ENCODE data around the gene CTDSPL. TPM values are rescaled to one million over a fixed set of nuclear protein-coding genes. Genes with fewer than 3 reads are reported as not detected.

CTDSPL gene
- total RNA-seq, 2 donors from 2014 or later: 27.8 to 30.7 TPM

GRCh38 chr3:37898424-37898823 lies 36.7 kb downstream of the CTDSPL start:
- WGBS, 2 experiments (ENCODE audit: insufficient coverage in 1 of 2, insufficient read length in 1 of 2): 94% methylated on average over 3 of the region's 3 CpGs; no CpG with 5 or more reads in 1 of the 2 experiments
- Mint-ChIP-seq H3K27ac (no peak overlapping the region), H3K4me1 (peaks cover 4% of the 10 kb centered on the region), H3K4me3 (no peak overlapping the region), H3K36me3 (ENCODE audit: low read depth) (no peaks in the 10 kb centered on the region), H3K27me3 (ENCODE audit: insufficient read depth) (no peaks in the 10 kb centered on the region), H3K9me3 (no peaks in the 10 kb centered on the region)
- Histone ChIP-seq H3K9me3 (ENCODE audit: control insufficient read depth, low read length) (no peaks in the 10 kb centered on the region), H3K9ac (ENCODE audit: extremely low read depth, low read length, poor library complexity, severe bottlenecking) (no peak overlapping the region), H3K4me1 (ENCODE audit: control insufficient read depth, insufficient read depth, low read length) (no peaks in the 10 kb centered on the region), H3K36me3 (ENCODE audit: control insufficient read depth, insufficient read depth, low read length) (no peaks in the 10 kb centered on the region), H3K27me3 (ENCODE audit: control insufficient read depth, insufficient read depth, low read length, poor library complexity, severe bottlenecking) (no peaks in the 10 kb centered on the region), H3K4me3 (ENCODE audit: low read length) (no peak overlapping the region), H3K27ac (ENCODE audit: low read depth, low read length) (no peak overlapping the region)
- TF ChIP-seq CTCF (conservative IDR thresholded peaks at IDR 0.05): no peak
- DNase-seq: no peak

GRCh38 chr3:37899101-37899707 lies 37.5 kb downstream of the CTDSPL start:
- H3K9me3 ChIP-seq (ENCODE audit: control insufficient read depth, low read length): no peaks in the 10 kb centered on the region
- no peak for DNase-seq
- Mint-ChIP-seq H3K4me1 (peaks cover 2% of the 10 kb centered on the region), H3K36me3 (ENCODE audit: low read depth) (no peaks in the 10 kb centered on the region), H3K9me3 (no peaks in the 10 kb centered on the region), H3K4me3 (no peak overlapping the region), H3K27me3 (ENCODE audit: insufficient read depth) (no peaks in the 10 kb centered on the region), H3K27ac (no peak overlapping the region)
- H3K27me3 ChIP-seq (ENCODE audit: control insufficient read depth, insufficient read depth, low read length, poor library complexity, severe bottlenecking): no peaks in the 10 kb centered on the region
- no peak for TF ChIP-seq CTCF (conservative IDR thresholded peaks at IDR 0.05)
- H3K4me3 ChIP-seq (ENCODE audit: low read length): no peak overlapping the region
- WGBS, 2 experiments (ENCODE audit: insufficient coverage in 1 of 2, insufficient read length in 1 of 2): 89 to 96% methylated on average over 3 of the region's 3 CpGs
- no peaks in the 10 kb centered on the region for H3K4me1 ChIP-seq (ENCODE audit: control insufficient read depth, insufficient read depth, low read length)
- no peak overlapping the region for H3K9ac ChIP-seq (ENCODE audit: extremely low read depth, low read length, poor library complexity, severe bottlenecking)
- no peaks in the 10 kb centered on the region for H3K36me3 ChIP-seq (ENCODE audit: control insufficient read depth, insufficient read depth, low read length)
- no peak overlapping the region for H3K27ac ChIP-seq (ENCODE audit: low read depth, low read length)

- H3K9ac ChIP-seq (ENCODE audit: extremely low read depth, low read length, poor library complexity, severe bottlenecking): no peak overlapping the region
- no peak for DNase-seq
- WGBS, 2 experiments (ENCODE audit: insufficient coverage in 1 of 2, insufficient read length in 1 of 2): 91 to 100% methylated on average over 2 to 3 of the region's 3 CpGs
- no peaks in the 10 kb centered on the region for H3K9me3 Mint-ChIP-seq
- H3K27me3 ChIP-seq (ENCODE audit: control insufficient read depth, insufficient read depth, low read length, poor library complexity, severe bottlenecking): no peaks in the 10 kb centered on the region
- no peak overlapping the region for H3K4me3 Mint-ChIP-seq
- no peak for TF ChIP-seq CTCF (conservative IDR thresholded peaks at IDR 0.05)
- H3K36me3 ChIP-seq (ENCODE audit: control insufficient read depth, insufficient read depth, low read length): no peaks in the 10 kb centered on the region
- H3K27me3 Mint-ChIP-seq (ENCODE audit: insufficient read depth): no peaks in the 10 kb centered on the region
- H3K4me3 ChIP-seq (ENCODE audit: low read length): no peak overlapping the region
- H3K36me3 Mint-ChIP-seq (ENCODE audit: low read depth): no peaks in the 10 kb centered on the region
- no peak overlapping the region for H3K27ac ChIP-seq (ENCODE audit: low read depth, low read length)
- H3K4me1 ChIP-seq (ENCODE audit: control insufficient read depth, insufficient read depth, low read length): peaks cover 2% of the 10 kb centered on the region
- H3K27ac Mint-ChIP-seq: no peak overlapping the region
- H3K4me1 Mint-ChIP-seq: peaks cover 5% of the 10 kb centered on the region
- H3K9me3 ChIP-seq (ENCODE audit: control insufficient read depth, low read length): no peaks in the 10 kb centered on the region
These were observed 38.1 kb downstream of the CTDSPL start for GRCh38 chr3:37899711-37900306.

Data from endodermal cell (in vitro differentiated cells).